Endodermal cell (in vitro differentiated cells): Measurements from ENCODE around the gene DLL1. TPM values are rescaled to one million over a fixed set of nuclear protein-coding genes. Genes with fewer than 3 reads are reported as not detected.

ENCODE experiments used
- DNase-seq: peaks from one replicate; pipeline ENCODE4 v3.0.0-alpha.2; 2017
- H3K27ac ChIP-seq: 2 replicates; pipeline ENCODE4 v1.5.1; 2013; ENCODE audit warnings: mild to moderate bottlenecking, low read depth, low read length, moderate library complexity
- H3K27me3 ChIP-seq: 2 replicates; pipeline ENCODE4 v1.6.1; 2013; ENCODE audit warnings: mild to moderate bottlenecking, low read length, moderate library complexity; ENCODE audit not compliant: insufficient read depth, control insufficient read depth, poor library complexity, severe bottlenecking
- H3K36me3 ChIP-seq: 2 replicates; pipeline ENCODE4 v1.7.0; 2013; ENCODE audit warnings: mild to moderate bottlenecking, low read length, moderate library complexity; ENCODE audit not compliant: control insufficient read depth, insufficient read depth
- H3K4me1 ChIP-seq: one replicate; pipeline ENCODE4 v1.7.0; 2013; ENCODE audit warnings: low read length; ENCODE audit not compliant: control insufficient read depth, insufficient read depth
- H3K4me3 ChIP-seq: 2 replicates; pipeline ENCODE4 v1.5.1; 2013; ENCODE audit warnings: mild to moderate bottlenecking, low read length, moderate library complexity
- H3K9ac ChIP-seq: 2 replicates; pipeline ENCODE4 v1.6.1; 2013; ENCODE audit warnings: mild to moderate bottlenecking, low read length, moderate library complexity; ENCODE audit not compliant: poor library complexity, severe bottlenecking; ENCODE audit errors: extremely low read depth
- H3K9me3 ChIP-seq: 2 replicates; pipeline ENCODE4 v1.6.1; 2013; ENCODE audit warnings: mild to moderate bottlenecking, low read length, moderate library complexity; ENCODE audit not compliant: control insufficient read depth
- H3K27ac Mint-ChIP-seq: 2 replicates; pipeline ENCODE4 v1.8.0; 2020; ENCODE audit warnings: mixed read lengths
- H3K27me3 Mint-ChIP-seq: 2 replicates; pipeline ENCODE4 v1.8.0; 2021; ENCODE audit warnings: mild to moderate bottlenecking, mixed read lengths; ENCODE audit not compliant: insufficient read depth
- H3K36me3 Mint-ChIP-seq: 2 replicates; pipeline ENCODE4 v1.8.0; 2020; ENCODE audit warnings: low read depth, mixed read lengths
- H3K4me1 Mint-ChIP-seq: 2 replicates; pipeline ENCODE4 v1.8.0; 2020; ENCODE audit warnings: mixed read lengths
- H3K4me3 Mint-ChIP-seq: 2 replicates; pipeline ENCODE4 v1.8.0; 2020; ENCODE audit warnings: mild to moderate bottlenecking, moderate library complexity, mixed read lengths
- H3K9me3 Mint-ChIP-seq: 2 replicates; pipeline ENCODE4 v1.8.0; 2020; ENCODE audit warnings: mild to moderate bottlenecking, mixed read lengths
- WGBS, 2 experiments: methylation state at CpG; one replicate each; pipeline versions ENCODE4 v1.1.5 to v1.1.7; 2013; ENCODE audit warnings: missing lambda C conversion rate in 2 of 2, mixed read lengths in 1 of 2; ENCODE audit not compliant: insufficient coverage in 1 of 2, insufficient read length in 1 of 2; 5-methylcytosine and 5-hydroxymethylcytosine counted together
- total RNA-seq, 2 donors: library from RNA; stranded (reverse); fragmentation: NEBNext Ultra II Directional in 1 of 2; extraction: Animal tissue kit (Norgen Biotek cat#: 25700) in 1 of 2; gene quantifications; 2 replicates in 1 of 2; 3 replicates in 1 of 2; pipeline ENCODE4 v1.2.1, GENCODE V29; 2021
- TF ChIP-seq, protein P1 (sequence below): fragments of 200-600 bp; sonication (generic); conservative IDR thresholded peaks from 2 replicates; pipeline ENCODE4 v1.5.0; 2021; ENCODE audit warnings: antibody characterized with exemption, mild to moderate bottlenecking

Gene DLL1
- total RNA-seq, 2 donors from 2014 or later, result 3.1 to 3.6 TPM

DNA sequence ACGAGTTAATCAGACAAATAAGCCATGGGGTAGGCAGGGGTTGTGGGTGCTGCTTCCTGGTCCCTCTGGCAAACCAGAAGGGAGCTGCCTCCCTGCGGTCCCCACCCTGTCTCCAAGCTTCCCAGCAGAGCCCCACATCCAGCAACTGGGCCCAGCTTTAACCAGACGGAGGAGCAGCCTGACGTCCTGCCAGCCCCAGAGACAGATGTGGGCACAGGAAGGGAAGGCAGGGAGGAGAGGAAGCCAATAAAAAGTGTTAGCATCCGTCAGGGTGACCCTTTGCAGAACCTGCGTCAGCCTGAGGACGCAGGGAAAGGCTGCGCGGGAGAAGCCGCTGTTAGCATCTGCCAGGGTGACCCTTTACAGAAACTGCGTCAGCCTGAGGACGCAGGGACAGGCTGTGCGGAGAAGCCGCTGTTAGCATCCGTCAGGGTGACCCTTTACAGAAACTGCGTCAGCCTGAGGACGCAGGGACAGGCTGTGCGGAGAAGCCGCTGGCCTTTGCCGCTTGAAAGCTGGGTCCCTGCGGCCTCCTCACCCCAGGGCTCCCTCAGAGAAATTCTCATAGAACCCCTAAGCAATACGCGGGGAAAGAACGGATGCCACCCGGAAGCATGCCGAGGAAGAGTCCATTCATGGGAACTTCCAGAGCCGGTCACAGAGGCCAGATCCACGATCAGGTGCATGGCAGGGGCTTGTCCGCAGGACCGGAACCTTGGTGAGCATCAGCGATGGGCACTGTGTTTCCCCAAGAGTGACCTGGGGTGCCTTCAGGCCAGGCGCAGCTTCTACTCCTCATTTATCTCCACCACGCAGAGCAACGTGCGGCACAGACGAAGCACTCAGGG, 15.9 kb downstream of the DLL1 start:
- no peak overlapping the region for H3K9ac ChIP-seq
- no peaks in the 10 kb centered on the region for H3K9me3 Mint-ChIP-seq
- no peaks in the 10 kb centered on the region for H3K36me3 Mint-ChIP-seq
- no peak overlapping the region for H3K4me3 ChIP-seq
- H3K27ac ChIP-seq, result no peak overlapping the region
- H3K4me3 Mint-ChIP-seq, result no peak overlapping the region
- H3K36me3 ChIP-seq, result no peaks in the 10 kb centered on the region
- no peak for DNase-seq
- WGBS, 2 experiments, result 92 to 93% methylated on average over 29 to 36 of the region's 36 CpGs
- TF ChIP-seq, protein P1, sequence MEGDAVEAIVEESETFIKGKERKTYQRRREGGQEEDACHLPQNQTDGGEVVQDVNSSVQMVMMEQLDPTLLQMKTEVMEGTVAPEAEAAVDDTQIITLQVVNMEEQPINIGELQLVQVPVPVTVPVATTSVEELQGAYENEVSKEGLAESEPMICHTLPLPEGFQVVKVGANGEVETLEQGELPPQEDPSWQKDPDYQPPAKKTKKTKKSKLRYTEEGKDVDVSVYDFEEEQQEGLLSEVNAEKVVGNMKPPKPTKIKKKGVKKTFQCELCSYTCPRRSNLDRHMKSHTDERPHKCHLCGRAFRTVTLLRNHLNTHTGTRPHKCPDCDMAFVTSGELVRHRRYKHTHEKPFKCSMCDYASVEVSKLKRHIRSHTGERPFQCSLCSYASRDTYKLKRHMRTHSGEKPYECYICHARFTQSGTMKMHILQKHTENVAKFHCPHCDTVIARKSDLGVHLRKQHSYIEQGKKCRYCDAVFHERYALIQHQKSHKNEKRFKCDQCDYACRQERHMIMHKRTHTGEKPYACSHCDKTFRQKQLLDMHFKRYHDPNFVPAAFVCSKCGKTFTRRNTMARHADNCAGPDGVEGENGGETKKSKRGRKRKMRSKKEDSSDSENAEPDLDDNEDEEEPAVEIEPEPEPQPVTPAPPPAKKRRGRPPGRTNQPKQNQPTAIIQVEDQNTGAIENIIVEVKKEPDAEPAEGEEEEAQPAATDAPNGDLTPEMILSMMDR, result no peak
- H3K27ac Mint-ChIP-seq, result no peak overlapping the region
- H3K27me3 Mint-ChIP-seq, result peaks cover 23% of the 10 kb centered on the region
- peaks cover 5% of the 10 kb centered on the region for H3K4me1 Mint-ChIP-seq
- H3K9me3 ChIP-seq, result no peaks in the 10 kb centered on the region
- no peaks in the 10 kb centered on the region for H3K27me3 ChIP-seq
- H3K4me1 ChIP-seq, result no peaks in the 10 kb centered on the region

DNA sequence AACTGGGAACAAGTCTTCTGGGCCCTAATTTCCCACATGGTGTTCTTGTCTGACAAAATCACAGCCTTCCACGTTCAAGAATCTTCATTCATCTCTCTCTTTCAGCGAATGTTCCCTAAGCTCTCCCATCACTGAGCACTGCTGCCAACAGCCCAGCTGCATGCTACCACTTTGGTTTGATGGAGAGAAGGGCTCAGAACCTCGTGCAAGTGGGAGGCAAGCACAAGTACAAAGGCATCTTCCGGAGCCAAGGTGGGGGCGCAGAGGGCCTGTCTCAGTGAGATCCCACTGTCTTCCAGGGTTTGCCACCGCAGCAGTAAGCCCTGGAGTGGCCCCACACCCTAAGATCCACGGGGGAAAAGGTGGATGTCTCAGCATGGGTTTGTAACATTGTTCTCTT, 17.2 kb downstream of the DLL1 start:
- Mint-ChIP-seq H3K27ac (no peak overlapping the region), H3K36me3 (no peaks in the 10 kb centered on the region), H3K27me3 (peaks cover 24% of the 10 kb centered on the region), H3K4me1 (peaks cover 13% of the 10 kb centered on the region), H3K4me3 (no peak overlapping the region), H3K9me3 (no peaks in the 10 kb centered on the region)
- no peaks in the 10 kb centered on the region for H3K27me3 ChIP-seq
- H3K9me3 ChIP-seq, result no peaks in the 10 kb centered on the region
- peaks cover 8% of the 10 kb centered on the region for H3K4me1 ChIP-seq
- 92 to 97% methylated on average over 5 to 7 of the region's 7 CpGs for WGBS, 2 experiments
- H3K36me3 ChIP-seq, result no peaks in the 10 kb centered on the region
- H3K4me3 ChIP-seq, result no peak overlapping the region
- no peak overlapping the region for H3K27ac ChIP-seq
- TF ChIP-seq, protein P1, result no peak
- no peak for DNase-seq
- no peak overlapping the region for H3K9ac ChIP-seq

DNA sequence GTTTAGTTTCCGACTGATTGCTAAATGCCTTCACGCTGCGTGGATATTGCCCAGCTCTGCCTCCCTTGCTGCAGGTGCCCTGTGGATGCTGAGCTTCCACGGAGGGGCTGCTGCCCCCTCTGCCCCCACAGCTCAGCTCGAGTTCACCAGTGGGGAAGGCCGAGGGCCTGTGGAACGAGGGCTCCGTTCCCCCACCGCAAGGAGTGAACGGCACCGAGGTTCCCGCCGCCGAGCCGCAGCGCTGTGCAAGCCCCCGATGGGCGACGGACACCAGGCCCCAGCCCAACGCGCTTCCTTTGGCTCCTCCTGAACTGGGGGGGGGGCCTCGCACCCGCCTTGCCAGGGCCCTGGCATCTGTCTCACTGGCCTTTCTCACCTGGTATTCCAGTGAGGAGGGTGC, 17.7 kb downstream of the DLL1 start:
- no peaks in the 10 kb centered on the region for H3K36me3 ChIP-seq
- Mint-ChIP-seq H3K4me1 (peaks cover 14% of the 10 kb centered on the region), H3K9me3 (no peaks in the 10 kb centered on the region), H3K27me3 (peaks cover 24% of the 10 kb centered on the region), H3K27ac (no peak overlapping the region), H3K4me3 (no peak overlapping the region), H3K36me3 (no peaks in the 10 kb centered on the region)
- H3K4me3 ChIP-seq, result no peak overlapping the region
- no peak overlapping the region for H3K9ac ChIP-seq
- peaks cover 8% of the 10 kb centered on the region for H3K4me1 ChIP-seq
- no peaks in the 10 kb centered on the region for H3K9me3 ChIP-seq
- no peaks in the 10 kb centered on the region for H3K27me3 ChIP-seq
- DNase-seq, result no peak
- TF ChIP-seq, protein P1, result no peak
- H3K27ac ChIP-seq, result no peak overlapping the region
- WGBS, 2 experiments, result 95 to 97% methylated on average over 6 to 23 of the region's 23 CpGs
